Fibroblast of the aortic adventitia (primary cell): ENCODE measurements around the gene TRNT1. TPM values are rescaled to one million over a fixed set of nuclear protein-coding genes. Genes with fewer than 3 reads are reported as not detected.

Source experiments
- DNase-seq: peaks from one replicate; pipeline ENCODE4 v3.0.0-alpha.2; 2010; ENCODE audit warnings: low read depth
- H3K4me3 ChIP-seq: 2 replicates; pipeline ENCODE4 v1.5.1; 2011; ENCODE audit warnings: low read depth, mild to moderate bottlenecking, control low read depth, low read length, moderate library complexity
- CTCF ChIP-seq: IDR thresholded peaks from 2 replicates; pipeline ENCODE4 v1.5.1; 2011; ENCODE audit warnings: mild to moderate bottlenecking, low read length, control low read depth, inconsistent platforms; ENCODE audit not compliant: insufficient read depth
- total RNA-seq: library from RNA; depleted of rRNA; stranded (reverse); fragments of >200 nt; gene quantifications from 2 replicates; pipeline ENCODE4 v1.2.3, GENCODE V29; 2012; ENCODE audit warnings: low replicate concordance

Gene TRNT1
- total RNA-seq, 1 donor, result 23.3 TPM

DNA sequence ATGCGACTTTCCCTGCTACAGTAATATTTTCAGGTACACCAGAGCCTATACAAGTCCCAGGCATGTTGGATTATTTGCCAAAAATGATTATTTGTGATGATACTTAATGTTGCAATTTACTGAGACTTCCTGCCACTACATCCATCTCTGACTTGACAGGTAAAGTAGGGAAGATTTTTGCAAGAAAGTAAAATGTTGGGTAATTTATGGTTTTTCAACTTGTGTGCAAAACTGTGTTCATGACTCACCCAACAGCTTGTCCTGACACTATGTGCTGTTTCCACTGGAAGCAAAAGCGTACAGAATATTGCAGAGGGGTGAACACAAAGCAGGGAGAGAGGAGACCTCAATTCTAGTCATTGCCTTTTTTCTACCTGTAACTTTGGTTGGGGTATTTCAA is 58.1 kb downstream of the TRNT1 start:
- no peak for DNase-seq
- no peak for TF ChIP-seq CTCF
- no peak overlapping the region for H3K4me3 ChIP-seq

DNA sequence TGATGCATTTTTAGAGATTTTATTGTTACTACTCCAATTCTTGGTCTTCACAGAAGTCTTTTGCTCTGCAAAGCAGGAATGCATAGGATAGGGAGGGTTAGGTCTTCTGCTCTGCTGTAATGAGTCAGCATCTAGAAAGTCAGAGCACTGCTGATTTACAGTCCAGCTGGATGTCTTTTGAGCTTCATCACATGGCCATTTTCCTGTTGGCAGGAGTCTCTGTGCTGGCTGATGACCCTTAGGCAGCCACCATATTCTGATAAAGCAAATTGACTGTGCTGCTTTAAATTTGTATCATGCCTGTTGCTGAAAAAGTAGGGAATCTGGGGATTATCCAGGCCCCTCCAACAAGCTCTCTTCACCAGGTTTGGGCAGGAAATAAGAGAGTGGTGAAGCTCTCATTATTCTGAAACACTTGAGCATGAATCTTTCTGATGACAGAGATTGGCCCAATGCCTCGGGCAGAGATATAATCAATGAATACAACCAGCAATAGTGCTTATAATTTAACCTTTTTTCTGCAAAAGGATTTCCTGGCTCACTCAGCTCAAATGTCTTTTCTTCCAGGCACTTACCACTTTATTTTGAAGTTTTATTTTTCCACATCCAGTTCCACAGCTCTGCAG is 62.5 kb downstream of the TRNT1 start:
- no peak overlapping the region for H3K4me3 ChIP-seq
- DNase-seq, result peak; percentile 56
- no peak for TF ChIP-seq CTCF

DNA sequence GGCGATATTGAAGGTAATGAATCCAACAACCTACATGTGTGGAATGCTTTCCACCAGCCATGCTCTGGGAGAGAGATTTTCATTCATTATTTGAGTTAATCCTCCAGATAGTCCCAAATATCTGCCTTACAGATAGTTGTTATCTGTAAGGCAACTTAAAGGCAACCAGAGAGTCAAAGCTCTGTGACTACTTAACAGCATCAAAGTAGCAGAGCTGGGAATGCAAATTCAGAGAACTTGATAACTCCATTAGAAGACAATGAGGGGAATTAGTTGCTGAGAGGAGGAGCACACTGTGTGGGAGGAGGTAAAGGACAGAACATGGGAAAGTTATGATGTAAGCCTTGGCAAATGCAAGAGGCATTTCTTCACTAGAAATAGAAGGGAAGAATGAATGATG is 63.2 kb downstream of the TRNT1 start:
- TF ChIP-seq CTCF, result no peak
- H3K4me3 ChIP-seq, result no peak overlapping the region
- DNase-seq, result no peak

DNA sequence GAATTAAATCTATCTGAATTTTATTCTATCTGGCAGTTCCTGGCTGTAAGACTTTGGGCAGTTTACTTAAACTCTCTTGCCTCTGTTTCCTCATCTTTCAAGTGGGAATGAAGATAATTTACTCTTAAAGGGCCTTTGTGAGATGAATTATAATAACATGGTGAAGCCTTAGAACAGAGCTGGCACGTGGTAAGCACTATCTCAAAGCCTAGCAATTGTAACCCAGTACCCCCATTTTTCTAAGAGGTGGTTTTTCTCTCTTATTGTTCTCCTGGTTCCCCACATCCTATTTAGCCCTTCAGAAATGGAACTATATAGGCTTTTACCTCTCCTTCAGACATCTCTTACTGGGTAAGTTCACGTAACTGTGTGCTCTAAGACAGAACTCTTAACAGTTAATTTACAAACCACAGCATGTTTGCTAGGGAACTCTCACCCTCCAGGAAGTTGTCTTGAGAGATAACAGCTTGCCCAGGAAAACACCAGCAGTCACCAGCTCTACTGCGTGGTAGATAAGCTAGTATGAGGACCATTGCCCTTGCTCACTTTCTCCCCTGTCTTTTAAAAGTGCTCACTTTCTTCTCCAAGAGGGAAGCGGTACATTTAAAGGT is 65.0 kb downstream of the TRNT1 start:
- TF ChIP-seq CTCF, result no peak
- no peak for DNase-seq
- no peak overlapping the region for H3K4me3 ChIP-seq

GRCh38 chr3:3192286-3192675 is 65.5 kb downstream of the TRNT1 start:
- no peak for TF ChIP-seq CTCF
- H3K4me3 ChIP-seq, result no peak overlapping the region
- DNase-seq, result no peak

- TF ChIP-seq CTCF, result no peak
- DNase-seq, result no peak
- H3K4me3 ChIP-seq, result no peak overlapping the region
Measured at GRCh38 chr3:3194861-3195260, 68.1 kb downstream of the TRNT1 start.
